ENCODE data around the gene SEPTIN8.
"Not testable (repeated sequence)": the region's sequence is repeated elsewhere in the genome, so short reads cannot be mapped to it uniquely, and the experiment has no call there.

GRCh38 chr5:132802685-132803066 lies 25.6 kb upstream of the SEPTIN8 start:
- TF ChIP-seq CTCF (IDR thresholded peaks at IDR 0.05 in 8 of 11, conservative IDR thresholded peaks at IDR 0.05 in 3 of 11); POLR2AphosphoS5 (IDR thresholded peaks at IDR 0.05): not testable (repeated sequence)
